PC-9 (cell line): ENCODE results near the gene MAP2K5.

Experiments used
- EZH2 ChIP-seq: fragments of 200-600 bp; sonication (generic); IDR thresholded peaks from 2 replicates; pipeline ENCODE4 v1.8.0; 2017; ENCODE audit warnings: antibody characterized with exemption, low read depth
- TF ChIP-seq, protein P1 (sequence below): fragments of 200-600 bp; sonication (generic); conservative IDR thresholded peaks from 2 replicates; pipeline ENCODE4 v1.6.1; 2017; ENCODE audit warnings: mixed run types, antibody characterized with exemption, mild to moderate bottlenecking, moderate library complexity

GRCh38 chr15:67707520-67708283, 165.2 kb downstream of the MAP2K5 start:
- TF ChIP-seq, protein P1, sequence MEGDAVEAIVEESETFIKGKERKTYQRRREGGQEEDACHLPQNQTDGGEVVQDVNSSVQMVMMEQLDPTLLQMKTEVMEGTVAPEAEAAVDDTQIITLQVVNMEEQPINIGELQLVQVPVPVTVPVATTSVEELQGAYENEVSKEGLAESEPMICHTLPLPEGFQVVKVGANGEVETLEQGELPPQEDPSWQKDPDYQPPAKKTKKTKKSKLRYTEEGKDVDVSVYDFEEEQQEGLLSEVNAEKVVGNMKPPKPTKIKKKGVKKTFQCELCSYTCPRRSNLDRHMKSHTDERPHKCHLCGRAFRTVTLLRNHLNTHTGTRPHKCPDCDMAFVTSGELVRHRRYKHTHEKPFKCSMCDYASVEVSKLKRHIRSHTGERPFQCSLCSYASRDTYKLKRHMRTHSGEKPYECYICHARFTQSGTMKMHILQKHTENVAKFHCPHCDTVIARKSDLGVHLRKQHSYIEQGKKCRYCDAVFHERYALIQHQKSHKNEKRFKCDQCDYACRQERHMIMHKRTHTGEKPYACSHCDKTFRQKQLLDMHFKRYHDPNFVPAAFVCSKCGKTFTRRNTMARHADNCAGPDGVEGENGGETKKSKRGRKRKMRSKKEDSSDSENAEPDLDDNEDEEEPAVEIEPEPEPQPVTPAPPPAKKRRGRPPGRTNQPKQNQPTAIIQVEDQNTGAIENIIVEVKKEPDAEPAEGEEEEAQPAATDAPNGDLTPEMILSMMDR, result no peak
- no peak for TF ChIP-seq EZH2
